NCI-H226 (cell line): ENCODE measurements around the gene SRSF3.

Experiments
- DNase-seq: peaks from one replicate; pipeline ENCODE4 v3.0.0-alpha.2; 2015

SRSF3 gene

GRCh38 chr6:36624461-36625157, 30.4 kb downstream of the SRSF3 start:
- no peak for DNase-seq

GRCh38 chr6:36625158-36625919, 31.2 kb downstream of the SRSF3 start:
- no peak for DNase-seq

- no peak for DNase-seq
Measured at GRCh38 chr6:36626636-36627035, 32.5 kb downstream of the SRSF3 start.

- no peak for DNase-seq
Measured at GRCh38 chr6:36627141-36627540, 33.0 kb downstream of the SRSF3 start.

GRCh38 chr6:36627801-36628246, 33.7 kb downstream of the SRSF3 start:
- peak; percentile 82 for DNase-seq

- no peak for DNase-seq
Measured at GRCh38 chr6:36629784-36630183, 35.6 kb downstream of the SRSF3 start.

- DNase-seq, result no peak
Measured at GRCh38 chr6:36631326-36632011, 37.3 kb downstream of the SRSF3 start.

- DNase-seq, result no peak
Measured at GRCh38 chr6:36633370-36633769, 39.2 kb downstream of the SRSF3 start.

GRCh38 chr6:36633915-36634314, 39.8 kb downstream of the SRSF3 start:
- peak; percentile 21 for DNase-seq

GRCh38 chr6:36634317-36635108, 40.4 kb downstream of the SRSF3 start:
- no peak for DNase-seq

GRCh38 chr6:36636283-36636682, 42.1 kb downstream of the SRSF3 start:
- no peak for DNase-seq

- no peak for DNase-seq
Measured at GRCh38 chr6:36636687-36637418, 42.7 kb downstream of the SRSF3 start.

GRCh38 chr6:36638579-36638978, 44.4 kb downstream of the SRSF3 start:
- no peak for DNase-seq

- no peak for DNase-seq
Measured at GRCh38 chr6:36639171-36639808, 45.1 kb downstream of the SRSF3 start.

- DNase-seq, result no peak
Measured at GRCh38 chr6:36641543-36641942, 47.4 kb downstream of the SRSF3 start.

- DNase-seq, result peak; percentile 80
Measured at GRCh38 chr6:36642913-36643817, 49.0 kb downstream of the SRSF3 start.

GRCh38 chr6:36643977-36644376, 49.8 kb downstream of the SRSF3 start:
- no peak for DNase-seq

- DNase-seq, result no peak
Measured at GRCh38 chr6:36649086-36649485, 54.9 kb downstream of the SRSF3 start.

- DNase-seq, result no peak
Measured at GRCh38 chr6:36649701-36650484, 55.7 kb downstream of the SRSF3 start.
